Measurements from ENCODE around the gene KSR2. TPM values are rescaled to one million over a fixed set of nuclear protein-coding genes. Genes with fewer than 3 reads are reported as not detected.

KSR2 gene
- total RNA-seq, 2 donors from 2014 or later, result 0.17 to 0.21 TPM

DNA sequence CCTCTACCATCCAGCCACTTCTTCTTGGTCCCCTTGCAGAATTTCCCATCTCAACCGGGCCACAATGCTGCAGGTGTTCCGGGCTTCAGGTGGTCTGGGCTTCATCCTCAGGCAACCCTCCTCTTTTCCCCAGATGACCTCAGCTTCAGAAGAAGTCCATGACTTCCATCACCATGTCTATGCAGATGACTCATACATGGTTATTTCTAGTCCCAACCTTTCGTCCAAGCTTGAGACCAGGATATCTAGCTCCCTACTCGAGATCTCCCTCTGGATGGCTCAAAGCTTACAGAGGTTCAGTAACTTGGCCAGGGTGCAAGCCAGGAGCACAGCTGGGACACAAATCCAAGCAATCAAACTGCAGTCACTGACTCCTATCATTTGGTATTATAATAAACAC lies 452.8 kb downstream of the KSR2 start:
- H3K36me3 Mint-ChIP-seq (ENCODE audit: insufficient read depth in 2 of 2), result no peaks in the 10 kb centered on the region
- H3K27me3 Mint-ChIP-seq (ENCODE audit: low read depth), result no peaks in the 10 kb centered on the region
- ATAC-seq (replicated peaks in 1 of 2), result no peak
- H3K9me3 Mint-ChIP-seq, result peaks cover 0 to 4% of the 10 kb centered on the region in 2 donors
- no peak for DNase-seq
- H3K4me1 Mint-ChIP-seq (ENCODE audit: low read depth), result no peaks in the 10 kb centered on the region
- H3K27ac Mint-ChIP-seq, result no peak overlapping the region
- H3K4me3 Mint-ChIP-seq, result no peak overlapping the region

DNA sequence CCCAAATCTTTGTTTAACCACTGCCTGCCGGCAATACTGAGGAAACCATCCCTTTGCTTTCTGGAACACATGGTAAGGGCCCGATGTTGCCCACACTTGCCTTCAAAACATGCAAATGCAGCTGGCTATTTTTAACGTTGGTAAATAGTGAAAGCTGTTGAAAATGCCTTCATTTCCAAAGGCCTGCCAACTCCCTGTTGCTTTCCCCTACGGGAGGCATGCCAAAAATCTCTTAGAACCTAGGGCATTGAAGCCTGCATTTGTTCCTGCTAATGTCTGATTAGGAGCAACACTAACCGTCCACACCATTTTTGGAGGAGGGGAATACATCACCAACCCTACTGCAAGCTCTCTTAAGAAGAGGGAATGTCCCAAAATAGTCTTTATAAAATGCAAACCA lies 454.8 kb downstream of the KSR2 start:
- Mint-ChIP-seq H3K27me3 (ENCODE audit: low read depth) (no peaks in the 10 kb centered on the region), H3K4me3 (no peak overlapping the region), H3K36me3 (ENCODE audit: insufficient read depth in 2 of 2) (no peaks in the 10 kb centered on the region), H3K9me3 (peaks cover 0 to 4% of the 10 kb centered on the region in 2 donors), H3K27ac (no peak overlapping the region), H3K4me1 (ENCODE audit: low read depth) (no peaks in the 10 kb centered on the region)
- ATAC-seq (replicated peaks in 1 of 2) (no peak), DNase-seq (no peak)

DNA sequence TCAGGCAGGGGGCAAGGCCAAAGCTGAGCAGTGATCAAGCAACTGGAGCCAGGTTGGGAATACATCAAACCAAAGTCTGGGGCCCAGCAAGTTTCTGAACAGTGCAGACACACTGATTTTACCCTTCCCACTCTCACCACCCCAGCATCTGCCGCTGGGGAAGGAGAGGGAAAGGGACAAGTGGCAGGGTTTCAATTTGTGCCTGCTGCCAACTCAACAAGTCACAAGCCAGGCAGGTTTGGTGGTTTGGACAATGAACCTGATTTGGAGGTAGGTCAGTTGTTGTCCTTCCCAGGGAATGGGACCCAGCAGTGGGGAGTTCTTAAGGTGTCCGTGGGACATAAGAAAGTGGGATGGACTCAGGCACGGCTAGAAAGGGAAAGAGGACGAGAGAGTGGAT lies 455.4 kb downstream of the KSR2 start:
- H3K36me3 Mint-ChIP-seq (ENCODE audit: insufficient read depth in 2 of 2), result no peaks in the 10 kb centered on the region
- H3K4me3 Mint-ChIP-seq, result no peak overlapping the region
- no peaks in the 10 kb centered on the region for H3K4me1 Mint-ChIP-seq (ENCODE audit: low read depth)
- peaks cover 4% of the 10 kb centered on the region for H3K27me3 Mint-ChIP-seq (ENCODE audit: low read depth)
- no peak for ATAC-seq (replicated peaks in 1 of 2)
- no peak overlapping the region for H3K27ac Mint-ChIP-seq
- DNase-seq, result no peak
- peaks cover 4 to 5% of the 10 kb centered on the region in 2 donors for H3K9me3 Mint-ChIP-seq

DNA sequence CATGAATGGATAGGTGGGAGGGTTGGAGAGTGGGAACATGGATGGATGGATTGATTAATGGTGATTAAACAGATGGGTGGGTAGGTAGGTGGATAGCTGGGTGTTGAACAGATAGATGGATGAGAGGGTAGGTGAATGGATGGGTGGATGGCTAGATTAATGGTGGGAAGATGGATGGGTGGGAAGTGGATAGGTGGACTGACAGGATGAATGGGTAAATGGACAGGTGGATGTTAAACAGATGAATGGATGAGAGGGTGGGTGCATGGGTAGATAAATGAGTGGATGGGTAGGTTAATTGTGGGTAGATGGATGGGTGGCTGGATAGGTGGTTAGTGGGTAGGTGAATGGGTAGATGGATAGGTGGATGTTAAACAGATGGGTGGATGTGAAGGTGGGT lies 460.3 kb downstream of the KSR2 start:
- no peak for ATAC-seq (replicated peaks in 1 of 2)

DNA sequence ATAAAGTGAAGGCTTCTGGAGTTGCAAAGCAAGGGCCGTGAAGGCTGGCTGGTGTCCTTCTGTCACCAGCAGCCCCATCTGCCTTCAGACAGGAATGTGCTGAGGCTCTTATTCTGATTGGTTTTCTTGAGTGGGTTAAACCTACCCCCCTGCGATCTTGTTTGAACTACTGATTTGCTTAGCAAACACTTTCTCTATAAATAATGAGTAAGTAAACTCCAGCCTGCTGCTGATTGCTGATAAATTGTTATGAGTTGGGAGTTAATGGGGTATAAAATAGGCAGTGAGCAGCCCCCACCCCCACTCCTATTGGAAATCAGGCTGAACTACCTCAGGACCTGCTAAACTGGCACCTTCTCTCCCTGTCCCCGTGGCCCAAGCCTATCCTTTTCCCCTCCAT lies 461.2 kb downstream of the KSR2 start:
- DNase-seq (no peak), ATAC-seq (replicated peaks in 1 of 2) (no peak)
- no peaks in the 10 kb centered on the region for H3K4me1 Mint-ChIP-seq (ENCODE audit: low read depth)
- H3K36me3 Mint-ChIP-seq (ENCODE audit: insufficient read depth in 2 of 2), result no peaks in the 10 kb centered on the region
- H3K9me3 Mint-ChIP-seq, result peaks cover 0 to 7% of the 10 kb centered on the region in 2 donors
- H3K4me3 Mint-ChIP-seq, result no peak overlapping the region
- H3K27me3 Mint-ChIP-seq (ENCODE audit: low read depth), result peaks cover 11% of the 10 kb centered on the region
- no peak overlapping the region for H3K27ac Mint-ChIP-seq

More for the DNA sequence above, 460.3 kb downstream of the KSR2 start:
- Mint-ChIP-seq H3K4me3 (no peak overlapping the region), H3K36me3 (ENCODE audit: insufficient read depth in 2 of 2) (no peaks in the 10 kb centered on the region), H3K27ac (no peak overlapping the region), H3K9me3 (peaks cover 0 to 7% of the 10 kb centered on the region in 2 donors), H3K4me1 (ENCODE audit: low read depth) (no peaks in the 10 kb centered on the region), H3K27me3 (ENCODE audit: low read depth) (peaks cover 11% of the 10 kb centered on the region)
- DNase-seq, result no peak

DNA sequence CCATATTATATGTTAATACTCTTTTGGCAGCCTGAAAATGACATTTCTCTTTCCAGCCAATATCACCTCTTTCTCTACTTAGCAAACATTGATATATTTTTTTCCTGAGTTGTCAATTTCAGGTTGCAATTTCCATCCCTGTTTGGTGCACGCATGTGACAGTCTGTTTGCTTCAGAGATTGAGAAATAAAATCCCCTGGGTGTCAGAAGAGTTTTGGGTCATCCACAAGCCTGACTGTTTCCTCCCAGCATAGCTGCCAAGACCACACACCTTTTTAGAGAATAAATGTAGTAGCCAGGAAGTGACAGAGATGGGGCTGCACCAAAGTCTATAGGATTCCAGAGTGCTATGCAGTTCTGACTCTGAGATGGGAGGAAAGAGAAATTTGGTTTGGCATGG lies 462.5 kb downstream of the KSR2 start:
- no peak for ATAC-seq (replicated peaks in 1 of 2)
- Mint-ChIP-seq H3K27me3 (ENCODE audit: low read depth) (peaks cover 11% of the 10 kb centered on the region), H3K9me3 (peaks cover 0 to 7% of the 10 kb centered on the region in 2 donors), H3K36me3 (ENCODE audit: insufficient read depth in 2 of 2) (no peaks in the 10 kb centered on the region), H3K4me3 (no peak overlapping the region), H3K4me1 (ENCODE audit: low read depth) (no peaks in the 10 kb centered on the region), H3K27ac (no peak overlapping the region)
- DNase-seq, result no peak

DNA sequence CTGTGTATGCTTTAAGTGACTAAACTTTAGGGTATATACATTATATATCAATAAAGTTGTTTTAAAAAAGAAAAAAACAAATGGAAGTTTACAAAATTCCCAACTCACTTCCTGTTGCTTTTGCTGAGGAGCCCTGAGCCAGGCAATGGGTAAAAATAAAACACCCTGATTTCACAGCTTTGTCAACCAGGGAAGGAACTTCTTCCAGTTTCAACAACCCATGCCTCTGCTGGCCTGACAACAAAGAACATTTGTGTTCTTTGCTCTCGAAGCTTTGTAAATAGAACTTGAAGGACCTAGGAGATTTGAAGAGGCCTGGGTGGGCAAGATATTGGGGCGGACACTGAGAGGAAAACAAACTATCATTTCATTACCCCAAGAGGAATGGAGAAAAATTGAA lies 466.2 kb downstream of the KSR2 start:
- Mint-ChIP-seq H3K27me3 (ENCODE audit: low read depth) (peaks cover under 1% of the 10 kb centered on the region), H3K27ac (no peak overlapping the region), H3K4me1 (ENCODE audit: low read depth) (no peaks in the 10 kb centered on the region), H3K9me3 (peaks cover 0 to 2% of the 10 kb centered on the region in 2 donors), H3K4me3 (no peak overlapping the region), H3K36me3 (ENCODE audit: insufficient read depth in 2 of 2) (no peaks in the 10 kb centered on the region)
- no peak for ATAC-seq (replicated peaks in 1 of 2)
- DNase-seq, result no peak

DNA sequence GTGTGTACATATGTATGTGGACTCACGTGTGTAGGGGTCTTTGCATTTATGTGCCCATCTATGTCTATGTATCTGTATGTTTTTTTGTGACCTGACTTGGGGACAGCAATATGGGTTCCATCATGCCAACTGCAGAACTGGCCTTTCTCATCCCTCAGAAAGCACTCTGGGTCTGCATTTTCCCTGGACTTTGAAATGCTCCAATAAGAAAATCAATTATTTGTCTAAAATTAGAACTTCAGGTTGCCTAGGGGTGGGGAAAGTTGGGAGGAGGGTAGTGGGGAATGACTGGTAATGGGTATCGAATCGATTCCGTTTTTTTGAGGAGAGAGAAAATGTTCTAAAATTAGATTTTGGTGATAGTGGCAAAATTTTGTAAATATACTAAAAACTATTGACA lies 466.6 kb downstream of the KSR2 start:
- H3K27ac Mint-ChIP-seq, result no peak overlapping the region
- no peaks in the 10 kb centered on the region for H3K4me1 Mint-ChIP-seq (ENCODE audit: low read depth)
- DNase-seq (no peak), ATAC-seq (replicated peaks in 1 of 2) (no peak)
- H3K9me3 Mint-ChIP-seq, result peaks cover 0 to 2% of the 10 kb centered on the region in 2 donors
- no peaks in the 10 kb centered on the region for H3K36me3 Mint-ChIP-seq (ENCODE audit: insufficient read depth in 2 of 2)
- no peaks in the 10 kb centered on the region for H3K27me3 Mint-ChIP-seq (ENCODE audit: low read depth)
- H3K4me3 Mint-ChIP-seq, result no peak overlapping the region

DNA sequence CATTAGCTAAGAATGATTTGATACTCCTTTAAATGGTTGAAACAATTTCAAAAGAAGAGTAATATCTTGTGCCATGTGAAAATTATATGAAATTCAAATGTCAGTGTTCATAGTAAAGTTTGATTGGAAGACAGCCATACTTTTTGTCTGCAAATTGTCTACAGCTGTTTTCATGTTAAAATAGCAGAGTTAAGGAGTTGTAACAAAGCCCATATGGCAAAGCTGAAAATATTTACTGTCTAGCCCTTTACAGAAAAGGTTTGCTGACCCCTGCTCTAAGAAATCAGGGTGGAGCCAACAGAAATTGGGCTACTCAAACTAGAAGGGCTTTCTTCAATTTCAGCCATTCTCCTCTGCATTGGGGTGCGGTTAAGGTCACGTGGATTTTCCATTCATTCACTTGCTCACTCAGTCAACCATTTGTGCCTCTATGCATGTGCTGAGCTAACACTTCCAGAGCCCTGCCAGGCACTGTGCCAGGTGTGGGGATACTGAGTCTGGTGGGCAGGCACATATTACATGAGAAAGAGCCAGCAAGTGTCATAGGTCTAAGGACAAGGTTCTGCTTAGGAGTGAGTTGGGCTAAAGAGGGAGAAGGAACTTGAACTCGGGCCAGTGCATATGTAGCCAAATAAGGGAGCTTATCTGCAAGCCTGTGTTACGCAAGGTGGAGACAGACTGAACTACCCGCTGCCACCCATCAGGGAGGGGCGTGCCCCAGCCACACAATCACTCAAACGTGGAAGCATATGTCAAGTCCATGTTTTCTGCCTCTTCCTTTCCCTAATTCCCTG lies 467.5 kb downstream of the KSR2 start:
- Mint-ChIP-seq H3K4me3 (no peak overlapping the region), H3K4me1 (ENCODE audit: low read depth) (no peaks in the 10 kb centered on the region), H3K27me3 (ENCODE audit: low read depth) (no peaks in the 10 kb centered on the region), H3K9me3 (peaks cover 0 to 2% of the 10 kb centered on the region in 2 donors), H3K27ac (no peak overlapping the region), H3K36me3 (ENCODE audit: insufficient read depth in 2 of 2) (no peaks in the 10 kb centered on the region)
- no peak for ATAC-seq (replicated peaks in 1 of 2)
- DNase-seq, result no peak

DNA sequence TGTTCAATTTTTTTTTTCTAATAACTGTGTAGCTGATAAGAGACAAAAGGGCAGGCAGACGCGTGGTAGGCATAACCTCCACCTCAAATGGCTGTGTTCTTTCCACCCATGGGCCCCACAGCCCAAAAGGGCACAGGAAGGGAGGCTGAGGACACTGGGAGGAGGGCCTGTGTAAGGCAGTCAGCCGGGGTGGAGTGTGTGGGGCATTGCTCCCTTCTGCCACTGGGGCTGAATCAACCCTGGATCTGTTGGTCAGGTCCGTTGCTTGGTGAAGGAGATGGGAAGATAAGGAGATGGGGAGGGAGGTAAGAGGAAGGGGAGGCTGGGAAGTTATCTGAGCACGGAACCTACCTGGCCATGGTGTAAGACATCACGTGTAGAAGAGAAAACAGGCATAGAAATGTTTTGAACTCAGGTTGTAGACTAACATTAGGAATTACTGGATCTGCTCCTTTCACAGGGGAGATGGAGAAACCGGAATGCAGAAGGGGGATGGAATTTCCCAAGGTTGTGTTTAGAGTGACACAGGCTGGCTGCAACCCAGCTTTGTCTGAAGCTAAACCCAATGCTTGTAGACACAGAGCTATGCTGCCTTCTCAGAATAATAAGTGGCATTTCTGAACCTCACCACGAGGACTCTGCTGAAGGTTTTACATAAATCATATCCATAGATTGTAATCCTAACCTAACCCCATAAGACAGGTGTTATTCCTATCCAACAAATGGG lies 468.9 kb downstream of the KSR2 start:
- Mint-ChIP-seq H3K4me1 (ENCODE audit: low read depth) (no peaks in the 10 kb centered on the region), H3K36me3 (ENCODE audit: insufficient read depth in 2 of 2) (no peaks in the 10 kb centered on the region), H3K4me3 (no peak overlapping the region), H3K27me3 (ENCODE audit: low read depth) (no peaks in the 10 kb centered on the region), H3K27ac (no peak overlapping the region), H3K9me3 (peaks cover 0 to 2% of the 10 kb centered on the region in 2 donors)
- DNase-seq (no peak), ATAC-seq (replicated peaks in 1 of 2) (no peak)

DNA sequence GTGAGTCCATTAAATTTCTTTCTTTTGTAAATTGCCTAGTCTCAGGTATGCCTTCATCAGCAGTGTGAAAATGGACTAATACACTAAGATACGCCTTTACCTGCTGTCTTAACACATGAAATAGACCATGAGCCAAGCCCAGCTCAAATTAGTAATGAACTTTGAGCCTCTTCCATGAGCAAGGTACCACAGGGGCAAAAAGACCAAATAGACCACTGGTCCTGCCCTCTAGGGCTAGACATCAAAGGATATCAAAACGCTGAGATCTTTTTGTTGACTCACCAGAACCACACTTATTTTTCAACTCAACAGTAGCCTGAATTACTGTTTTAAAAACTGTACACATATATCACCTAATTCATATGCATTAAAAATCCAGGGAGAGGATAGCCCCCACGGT lies 469.9 kb downstream of the KSR2 start:
- Mint-ChIP-seq H3K4me3 (no peak overlapping the region), H3K4me1 (ENCODE audit: low read depth) (no peaks in the 10 kb centered on the region), H3K27ac (no peak overlapping the region), H3K27me3 (ENCODE audit: low read depth) (no peaks in the 10 kb centered on the region), H3K9me3 (peaks cover 0 to 2% of the 10 kb centered on the region in 2 donors), H3K36me3 (ENCODE audit: insufficient read depth in 2 of 2) (no peaks in the 10 kb centered on the region)
- DNase-seq (no peak), ATAC-seq (replicated peaks in 1 of 2) (no peak)

DNA sequence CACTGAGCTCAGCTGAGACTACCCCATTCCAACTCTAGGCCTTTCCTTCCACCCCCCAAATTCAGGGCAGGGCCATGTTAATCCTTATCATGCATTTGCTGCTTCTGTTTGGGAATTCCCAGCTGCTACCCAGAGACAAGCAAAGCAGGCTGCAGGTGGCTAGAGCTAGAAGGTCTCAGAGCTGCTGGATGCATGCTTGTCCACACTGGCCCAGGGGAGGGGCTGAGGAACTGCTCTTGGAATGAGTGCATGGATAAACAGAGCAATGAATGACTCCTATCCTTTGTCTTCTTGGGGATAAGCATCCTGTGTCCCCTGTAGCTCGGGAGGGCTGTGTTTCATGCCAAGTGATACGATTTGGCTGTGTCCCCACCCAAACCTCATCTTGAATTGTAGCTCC lies 470.5 kb downstream of the KSR2 start:
- no peak for DNase-seq
- Mint-ChIP-seq H3K27me3 (ENCODE audit: low read depth) (no peaks in the 10 kb centered on the region), H3K9me3 (no peaks in the 10 kb centered on the region), H3K27ac (no peak overlapping the region), H3K4me1 (ENCODE audit: low read depth) (no peaks in the 10 kb centered on the region), H3K4me3 (no peak overlapping the region), H3K36me3 (ENCODE audit: insufficient read depth in 2 of 2) (no peaks in the 10 kb centered on the region)
- ATAC-seq (replicated peaks in 1 of 2), result no peak

DNA sequence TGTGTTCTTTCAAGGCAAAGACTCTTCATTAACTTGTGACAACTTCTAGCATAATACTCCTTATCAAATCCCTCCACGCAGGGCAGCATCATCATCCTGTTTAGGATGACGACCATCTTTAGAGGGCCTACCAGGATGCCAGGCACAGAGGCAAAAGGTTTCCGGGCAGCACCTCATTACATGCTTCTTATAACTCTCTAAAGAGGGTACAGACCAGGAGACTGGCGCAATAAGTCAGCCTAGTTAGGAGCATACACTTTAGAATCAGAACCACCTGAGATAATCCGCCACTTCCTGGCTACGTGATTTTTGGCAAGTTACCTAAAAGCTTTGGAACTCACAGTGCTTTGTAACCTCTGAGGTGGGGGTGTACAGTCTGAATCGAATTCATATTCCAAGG lies 471.4 kb downstream of the KSR2 start:
- H3K27me3 Mint-ChIP-seq (ENCODE audit: low read depth), result no peaks in the 10 kb centered on the region
- ATAC-seq (replicated peaks in 1 of 2), result no peak

More for the DNA sequence above, 471.4 kb downstream of the KSR2 start:
- H3K9me3 Mint-ChIP-seq, result no peaks in the 10 kb centered on the region
- H3K36me3 Mint-ChIP-seq (ENCODE audit: insufficient read depth in 2 of 2), result no peaks in the 10 kb centered on the region
- H3K4me1 Mint-ChIP-seq (ENCODE audit: low read depth), result no peaks in the 10 kb centered on the region
- no peak overlapping the region for H3K4me3 Mint-ChIP-seq
- no peak for DNase-seq
- no peak overlapping the region for H3K27ac Mint-ChIP-seq
